Stomach (tissue), 9 donors: Measurements from ENCODE around the gene TTLL11. TPM values are rescaled to one million over a fixed set of nuclear protein-coding genes. Genes with fewer than 3 reads are reported as not detected.

ENCODE experiments used
- DNase-seq, 2 donors: peaks; one replicate each; pipeline versions ENCODE4 v3.0.0 to v3.0.0-alpha.2; 2013 to 2019
- H3K27ac ChIP-seq, 5 donors: fragments of 200-600 bp in 4 of 5; sonication (generic) in 4 of 5; one replicate each; pipeline ENCODE4 v1.5.1; 2013 to 2019; ENCODE audit warnings: mild to moderate bottlenecking in 1 of 5, moderate library complexity in 1 of 5
- H3K27me3 ChIP-seq, 3 donors: fragments of 200-600 bp; sonication (generic); one replicate each; pipeline ENCODE4 v1.5.1; 2017 to 2019; ENCODE audit warnings: mixed run types in 1 of 3
- H3K36me3 ChIP-seq, 4 donors: fragments of 200-600 bp; sonication (generic); 1 replicate in 3 of 4; 2 replicates in 1 of 4; pipeline ENCODE4 v1.5.1; 2016 to 2019
- H3K4me1 ChIP-seq, 4 donors: fragments of 200-600 bp; sonication (generic); one replicate each; pipeline ENCODE4 v1.5.1; 2016 to 2019
- H3K4me3 ChIP-seq, 4 donors: fragments of 200-600 bp; sonication (generic) in 3 of 4; one replicate each; pipeline ENCODE4 v1.5.1; 2016 to 2019; ENCODE audit warnings: mild to moderate bottlenecking in 1 of 4
- H3K9me3 ChIP-seq, 4 donors: fragments of 200-600 bp; sonication (generic); one replicate each; pipeline ENCODE4 v1.5.1; 2016 to 2019
- CTCF ChIP-seq, 7 experiments: fragments of 450-650 bp in 4 of 7; fragments of 200-600 bp in 3 of 7; sonication (generic) in 3 of 7; IDR thresholded peaks; one replicate each; pipeline ENCODE4 v1.5.1; 2016 to 2019; ENCODE audit warnings: antibody characterized with exemption in 7 of 7, control low read depth in 2 of 7, mild to moderate bottlenecking in 1 of 7
- EP300 ChIP-seq: sonication (generic); formaldehyde crosslinking; IDR thresholded peaks from one replicate; pipeline ENCODE4 v1.6.1; 2017; ENCODE audit warnings: antibody characterized with exemption
- POLR2A ChIP-seq, 4 donors: fragments of 450-650 bp; IDR thresholded peaks; one replicate each; pipeline ENCODE4 v1.6.1; 2016; ENCODE audit warnings: antibody characterized with exemption in 4 of 4, control low read depth in 2 of 4, mild to moderate bottlenecking in 1 of 4, moderate library complexity in 1 of 4
- POLR2AphosphoS5 ChIP-seq, 3 donors: sonication (generic); formaldehyde crosslinking; IDR thresholded peaks; one replicate each; pipeline ENCODE4 v1.6.1; 2016; ENCODE audit warnings: antibody characterized with exemption in 3 of 3
- WGBS, 5 donors: extraction: QIAGEN DNeasy Blood & Tissue Kit in 3 of 5; methylation state at CpG; one replicate each; pipeline versions ENCODE4 v1.1.5 to v1.1.7; 2013 to 2018; 5-methylcytosine and 5-hydroxymethylcytosine counted together
- intact Hi-C: fragments of 100-400 bp; cut with DNase I; formaldehyde crosslinking; loops from one replicate; pipeline ENCODE4 v1.15.1; 2023; ENCODE audit warnings: low total_unique reads
- polyA plus RNA-seq, 3 donors: library from polyadenylated mRNA; stranded (reverse); fragments of 200-250 nt; gene quantifications; one replicate each; pipeline ENCODE4 v1.2.3, GENCODE V29; 2013
- total RNA-seq, 5 donors: library from RNA; depleted of rRNA; stranded (reverse); fragments of >200 nt; gene quantifications; one replicate each; pipeline versions ENCODE4 v1.1.0 to v1.2.3, GENCODE V29; 2014 to 2016
- donor health status: healthy with polysubstance abuse.
- donor health status: Bipolar disorder and iron deficiency.
- donor health status: healthy.

TTLL11 gene
- total and polyA plus RNA-seq, 8 donors: 3.6 to 18.2 (median 9.4) TPM

DNA sequence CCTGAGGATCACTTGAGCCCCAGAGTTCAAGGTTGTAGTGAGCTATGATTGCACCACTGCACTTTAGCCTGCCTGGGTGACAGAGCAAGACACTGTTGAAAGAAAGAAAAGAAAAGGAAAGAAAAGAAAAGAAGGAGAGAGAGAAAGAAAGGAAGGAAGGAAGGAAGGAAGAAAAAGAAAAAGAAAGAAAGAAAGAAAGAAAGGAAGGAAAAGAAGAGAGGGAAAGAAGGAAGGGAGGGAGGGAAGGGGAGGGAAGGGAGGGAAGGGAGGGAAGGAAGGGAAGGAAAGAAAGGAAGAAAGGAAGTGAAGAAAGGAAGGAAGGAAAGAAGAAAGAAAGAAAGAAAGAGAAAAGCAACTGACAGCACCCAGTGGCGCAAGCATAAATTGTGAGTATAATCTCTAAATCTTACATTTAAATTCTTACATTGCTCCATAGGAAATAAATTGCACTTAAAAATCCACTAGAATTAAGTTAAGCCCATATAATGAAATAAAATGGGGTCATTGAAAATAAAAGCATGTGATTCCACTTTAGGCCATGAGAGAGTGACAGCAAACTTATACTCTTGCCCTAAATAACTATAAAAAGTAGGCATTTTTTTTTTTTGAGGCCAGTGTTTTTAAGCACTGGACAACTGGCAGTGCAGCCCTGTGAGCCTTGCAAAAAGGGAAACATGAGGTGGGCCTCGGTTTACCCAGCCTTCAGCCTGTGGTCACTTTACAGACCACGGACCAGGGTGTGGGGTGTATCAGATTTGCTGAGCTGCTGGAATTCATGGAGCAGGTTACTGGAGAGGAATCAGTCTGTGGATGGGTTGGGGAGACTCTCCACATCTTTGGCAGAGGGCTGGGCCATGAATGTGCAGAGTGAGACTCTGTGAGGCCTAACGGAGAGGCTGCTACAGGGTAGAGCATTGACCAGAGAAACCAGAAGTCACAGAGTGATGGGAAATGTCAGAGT lies 175.5 kb downstream of the TTLL11 start:
- no peak for DNase-seq
- 91 to 98% (median 96%) methylated on average over 4 of the region's 4 CpGs for WGBS, 5 donors
- peaks cover 0 to 5% (median 0%) of the 10 kb centered on the region in 4 donors for H3K36me3 ChIP-seq

GRCh38 chr9:121915304-121915625 lies 177.8 kb downstream of the TTLL11 start:
- Histone ChIP-seq H3K36me3 (peaks cover 0 to 5% (median 0%) of the 10 kb centered on the region in 4 donors), H3K4me1 (peaks cover 0 to 7% (median 0%) of the 10 kb centered on the region in 4 donors), H3K27ac (no peak overlapping the region), H3K27me3 (no peaks in the 10 kb centered on the region), H3K9me3 (no peaks in the 10 kb centered on the region), H3K4me3 (no peak overlapping the region)
- 90 to 94% (median 91%) methylated on average over 4 of the region's 4 CpGs for WGBS, 5 donors
- intact Hi-C loops: no loop called here
- TF ChIP-seq POLR2A (IDR thresholded peaks at IDR 0.05) (no peak), EP300 (no peak), POLR2AphosphoS5 (IDR thresholded peaks at IDR 0.05) (no peak), CTCF (IDR thresholded peaks at IDR 0.05) (no peak)
- no peak for DNase-seq

More for the DNA sequence above, 175.5 kb downstream of the TTLL11 start:
- intact Hi-C loops: no loop called here
- Histone ChIP-seq H3K4me3 (no peak overlapping the region), H3K27ac (no peak overlapping the region), H3K27me3 (no peaks in the 10 kb centered on the region), H3K9me3 (no peaks in the 10 kb centered on the region), H3K4me1 (peaks cover 0 to 7% (median 3%) of the 10 kb centered on the region in 4 donors)
- no peak for TF ChIP-seq POLR2A (IDR thresholded peaks at IDR 0.05)
- no peak for TF ChIP-seq EP300
- TF ChIP-seq CTCF (IDR thresholded peaks at IDR 0.05): no peak
- TF ChIP-seq POLR2AphosphoS5 (IDR thresholded peaks at IDR 0.05): no peak

- TF ChIP-seq POLR2A (IDR thresholded peaks at IDR 0.05) (no peak), EP300 (no peak), CTCF (IDR thresholded peaks at IDR 0.05) (no peak), POLR2AphosphoS5 (IDR thresholded peaks at IDR 0.05) (no peak)
- no peaks in the 10 kb centered on the region for H3K9me3 ChIP-seq
- no peak for DNase-seq
- intact Hi-C loops: no loop called here
- no peak overlapping the region for H3K27ac ChIP-seq
- H3K4me3 ChIP-seq: no peak overlapping the region
- 83 to 90% (median 87%) methylated on average over 9 to 10 of the region's 10 CpGs for WGBS, 5 donors
- no peaks in the 10 kb centered on the region for H3K27me3 ChIP-seq
- peaks cover 0 to 7% (median 0%) of the 10 kb centered on the region in 4 donors for H3K4me1 ChIP-seq
- H3K36me3 ChIP-seq: peaks cover 0 to 5% (median 0%) of the 10 kb centered on the region in 4 donors
Measured at GRCh38 chr9:121914604-121915303, 178.4 kb downstream of the TTLL11 start.

DNA sequence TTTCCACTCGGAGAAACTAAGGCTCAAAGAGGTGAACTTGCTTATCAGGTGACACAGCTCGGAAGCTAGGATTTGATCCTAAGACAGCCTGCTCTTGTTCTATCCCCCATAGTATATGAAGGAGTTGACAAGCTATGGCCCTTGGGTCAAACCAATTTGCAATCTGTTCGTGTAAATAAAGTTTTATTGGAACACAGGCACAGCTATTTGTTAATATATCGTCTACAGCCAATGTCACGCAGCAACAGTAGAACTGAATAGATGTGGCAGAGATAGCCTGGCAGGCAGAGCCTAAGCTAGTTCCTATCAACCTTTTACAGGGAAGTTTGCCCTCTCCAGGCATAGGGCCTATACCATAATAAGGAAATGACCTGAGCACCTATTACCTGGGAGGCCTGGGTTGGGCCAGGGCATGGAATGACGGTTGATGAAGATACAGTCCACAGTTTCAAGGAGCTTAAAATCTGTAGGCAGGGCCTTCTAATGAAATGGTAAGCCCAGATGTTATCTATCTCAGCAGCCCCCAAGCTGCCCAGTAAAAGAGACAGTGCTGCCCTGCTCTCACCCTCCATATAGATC lies 179.0 kb downstream of the TTLL11 start:
- WGBS, 5 donors: 77 to 96% (median 88%) methylated on average over 6 of the region's 6 CpGs
- Histone ChIP-seq H3K9me3 (no peaks in the 10 kb centered on the region), H3K27me3 (no peaks in the 10 kb centered on the region), H3K36me3 (peaks cover 0 to 5% (median 0%) of the 10 kb centered on the region in 4 donors), H3K27ac (no peak overlapping the region), H3K4me1 (peaks cover 0 to 7% (median 0%) of the 10 kb centered on the region in 4 donors), H3K4me3 (no peak overlapping the region)
- no peak for DNase-seq
- TF ChIP-seq POLR2AphosphoS5 (IDR thresholded peaks at IDR 0.05): no peak
- no peak for TF ChIP-seq POLR2A (IDR thresholded peaks at IDR 0.05)
- no peak for TF ChIP-seq EP300
- TF ChIP-seq CTCF (IDR thresholded peaks at IDR 0.05): no peak
- intact Hi-C loops: no loop called here
